Ovary (tissue), 9 donors: ENCODE measurements around the gene LRP1B. TPM values are rescaled to one million over a fixed set of nuclear protein-coding genes. Genes with fewer than 3 reads are reported as not detected.

Experiments
- DNase-seq, 5 donors: peaks; one replicate each; pipeline ENCODE4 v3.0.0-alpha.2; 2019 to 2020
- H3K27ac ChIP-seq, 2 donors: fragments of 200-600 bp; one replicate each; pipeline versions ENCODE4 v1.5.1 to v1.8.0; 2019 to 2022
- H3K27me3 ChIP-seq: fragments of 200-600 bp; one replicate; pipeline ENCODE4 v1.8.0; 2022
- H3K36me3 ChIP-seq: fragments of 200-600 bp; sonication (generic); one replicate; pipeline ENCODE4 v1.5.1; 2019
- H3K4me1 ChIP-seq: one replicate; pipeline ENCODE4 v1.8.1; 2013; ENCODE audit warnings: mild to moderate bottlenecking, moderate library complexity; ENCODE audit not compliant: insufficient read depth
- H3K4me3 ChIP-seq: fragments of 200-600 bp; sonication (generic); one replicate; pipeline ENCODE4 v1.5.1; 2017
- H3K9me3 ChIP-seq, 2 donors: fragments of 200-600 bp in 1 of 2; sonication (generic) in 1 of 2; one replicate each; pipeline versions ENCODE4 v1.5.1 to v1.8.1; 2013 to 2019; ENCODE audit warnings: mild to moderate bottlenecking in 1 of 2, moderate library complexity in 1 of 2
- EP300 ChIP-seq: sonication (generic); formaldehyde crosslinking; IDR thresholded peaks from one replicate; pipeline ENCODE4 v1.6.1; 2017; ENCODE audit warnings: antibody characterized with exemption
- POLR2A ChIP-seq: fragments of 450-650 bp; IDR thresholded peaks from one replicate; pipeline ENCODE4 v1.6.1; 2017; ENCODE audit warnings: antibody characterized with exemption, mild to moderate bottlenecking, moderate library complexity
- WGBS, 3 donors: extraction: QIAGEN DNeasy Blood & Tissue Kit in 1 of 3; methylation state at CpG; one replicate each; pipeline versions ENCODE4 v1.1.5 to v1.1.7; 2013 to 2017; 5-methylcytosine and 5-hydroxymethylcytosine counted together
- intact Hi-C, 4 donors: fragments of 100-400 bp; cut with DNase I; formaldehyde crosslinking; loops; one replicate each; pipeline versions ENCODE4 v1.11.0 to v1.15.1; 2022 to 2023
- polyA plus RNA-seq, 2 donors: library from polyadenylated mRNA; stranded (reverse); fragments of 200-250 nt in 1 of 2; fragments of 350-450 nt in 1 of 2; fragmentation: Illumina TruSeq in 1 of 2; extraction: RNeasy Lipid Tissue Mini Kit (QIAGEN cat#74804) in 1 of 2; gene quantifications; one replicate each; pipeline ENCODE4 v1.2.3, GENCODE V29; 2013 to 2014
- total RNA-seq, 7 donors: library from RNA; depleted of rRNA in 2 of 7; stranded (reverse); fragments of >200 nt in 2 of 7; fragmentation: NEBNext Ultra II Directional in 3 of 7; extraction: Animal tissue kit (Norgen Biotek cat#: 25700) in 3 of 7; gene quantifications; one replicate each; pipeline versions ENCODE4 v1.1.0 to v1.2.4, GENCODE V29; 2016 to 2023
- TF ChIP-seq, protein P1 (sequence below), 3 donors: fragments of 450-650 bp in 2 of 3; fragments of 200-600 bp in 1 of 3; IDR thresholded peaks; one replicate each; pipeline versions ENCODE4 v1.5.1 to v1.8.0; 2016 to 2022; ENCODE audit warnings: antibody characterized with exemption in 3 of 3, mild to moderate bottlenecking in 1 of 3
- donor health status: DM: no; HTN: no; CAD: no; lungs with moderate emphysema.
- donor health status: DM: no; HTN: no; CAD: no.
- donor health status: Bipolar disorder and iron deficiency.
- donor health status: DM: yes; HTN: yes; CAD: no.
- donor health status: DM: no; HTN: no; CAD: no.
- donor health status: DM: yes; HTN: yes; CAD: no.

Gene LRP1B
- total and polyA plus RNA-seq, 9 donors, result 0.08 to 2.6 (median 0.37) TPM

DNA sequence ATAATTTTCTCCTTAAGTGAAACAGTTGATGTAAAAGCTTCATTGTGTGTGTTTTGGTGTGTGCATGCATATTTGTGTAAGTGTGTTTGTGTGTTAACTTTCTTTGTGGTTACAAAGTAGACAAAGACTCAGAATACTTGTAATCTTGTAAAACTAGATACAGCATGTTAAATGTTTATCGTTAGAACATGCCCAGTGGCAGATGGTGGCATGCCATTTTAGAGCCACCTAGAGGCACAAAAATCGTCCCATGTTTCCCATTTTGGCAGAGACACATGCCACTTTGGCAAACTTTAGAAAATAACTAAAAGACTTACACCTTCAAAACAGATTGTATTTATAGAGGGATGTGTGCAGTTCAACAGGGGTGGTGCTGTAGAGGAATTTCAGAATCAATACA lies 224.1 kb downstream of the LRP1B start:
- Histone ChIP-seq H3K9me3 (no peaks in the 10 kb centered on the region), H3K27me3 (no peaks in the 10 kb centered on the region), H3K36me3 (no peaks in the 10 kb centered on the region), H3K4me1 (no peaks in the 10 kb centered on the region), H3K4me3 (no peak overlapping the region), H3K27ac (no peak overlapping the region)
- DNase-seq, result no peak
- TF ChIP-seq, protein P1, sequence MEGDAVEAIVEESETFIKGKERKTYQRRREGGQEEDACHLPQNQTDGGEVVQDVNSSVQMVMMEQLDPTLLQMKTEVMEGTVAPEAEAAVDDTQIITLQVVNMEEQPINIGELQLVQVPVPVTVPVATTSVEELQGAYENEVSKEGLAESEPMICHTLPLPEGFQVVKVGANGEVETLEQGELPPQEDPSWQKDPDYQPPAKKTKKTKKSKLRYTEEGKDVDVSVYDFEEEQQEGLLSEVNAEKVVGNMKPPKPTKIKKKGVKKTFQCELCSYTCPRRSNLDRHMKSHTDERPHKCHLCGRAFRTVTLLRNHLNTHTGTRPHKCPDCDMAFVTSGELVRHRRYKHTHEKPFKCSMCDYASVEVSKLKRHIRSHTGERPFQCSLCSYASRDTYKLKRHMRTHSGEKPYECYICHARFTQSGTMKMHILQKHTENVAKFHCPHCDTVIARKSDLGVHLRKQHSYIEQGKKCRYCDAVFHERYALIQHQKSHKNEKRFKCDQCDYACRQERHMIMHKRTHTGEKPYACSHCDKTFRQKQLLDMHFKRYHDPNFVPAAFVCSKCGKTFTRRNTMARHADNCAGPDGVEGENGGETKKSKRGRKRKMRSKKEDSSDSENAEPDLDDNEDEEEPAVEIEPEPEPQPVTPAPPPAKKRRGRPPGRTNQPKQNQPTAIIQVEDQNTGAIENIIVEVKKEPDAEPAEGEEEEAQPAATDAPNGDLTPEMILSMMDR (IDR thresholded peaks at IDR 0.05), result no peak
- TF ChIP-seq EP300, result no peak
- TF ChIP-seq POLR2A, result no peak
- intact Hi-C loops, result no loop called here
- WGBS, 3 donors, result 66 to 77% (median 75%) methylated on average over 2 of the region's 2 CpGs

DNA sequence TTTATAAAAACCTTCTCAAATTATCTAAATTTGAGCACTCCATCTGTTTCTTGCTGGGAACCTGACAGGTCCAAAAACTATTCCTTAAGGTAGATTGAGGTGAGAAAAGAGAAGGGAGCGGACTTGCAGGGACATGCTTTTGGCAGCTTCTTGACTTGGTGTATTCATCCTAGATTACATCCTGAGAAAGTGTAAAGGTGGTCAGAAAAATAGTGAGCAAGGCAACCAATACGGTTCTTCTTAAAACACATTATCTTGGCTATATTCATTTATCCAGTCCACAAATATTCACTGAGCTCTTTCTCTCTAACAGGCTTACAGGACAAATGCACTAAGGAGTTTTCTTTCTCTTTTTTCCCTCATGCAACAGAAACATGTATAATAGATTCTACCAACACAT lies 230.0 kb downstream of the LRP1B start:
- Histone ChIP-seq H3K27ac (no peak overlapping the region), H3K4me3 (no peak overlapping the region), H3K27me3 (no peaks in the 10 kb centered on the region), H3K36me3 (no peaks in the 10 kb centered on the region), H3K4me1 (no peaks in the 10 kb centered on the region), H3K9me3 (no peaks in the 10 kb centered on the region)
- 85 to 88% (median 88%) methylated on average over 2 of the region's 2 CpGs for WGBS, 3 donors
- TF ChIP-seq POLR2A, result no peak
- TF ChIP-seq, protein P1 (IDR thresholded peaks at IDR 0.05), result no peak
- TF ChIP-seq EP300, result no peak
- no peak for DNase-seq
- intact Hi-C loops, result no loop called here

DNA sequence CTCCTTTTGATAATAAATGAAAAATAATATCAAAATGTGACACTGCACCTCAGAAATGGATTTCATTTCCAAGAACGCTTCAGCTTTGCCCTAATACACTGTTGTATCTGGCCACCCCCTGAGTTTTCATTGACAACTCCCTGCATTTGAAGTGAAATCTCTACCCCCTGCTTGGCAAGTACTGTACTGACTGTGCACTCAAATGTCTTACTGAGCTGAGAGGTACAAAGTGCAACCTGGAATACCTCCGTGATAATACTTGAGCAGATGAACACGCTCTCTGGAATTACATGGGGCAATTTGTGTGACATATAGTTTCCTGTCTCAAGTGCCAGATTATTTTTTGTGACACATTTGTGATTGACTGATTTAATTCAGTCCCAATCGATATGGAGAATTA lies 231.1 kb downstream of the LRP1B start:
- DNase-seq, result no peak
- Histone ChIP-seq H3K36me3 (no peaks in the 10 kb centered on the region), H3K27me3 (no peaks in the 10 kb centered on the region), H3K4me1 (no peaks in the 10 kb centered on the region), H3K4me3 (no peak overlapping the region), H3K27ac (no peak overlapping the region), H3K9me3 (no peaks in the 10 kb centered on the region)
- WGBS, 3 donors, result 75 to 82% (median 76%) methylated on average over 4 of the region's 4 CpGs
- intact Hi-C loops, result no loop called here
- TF ChIP-seq POLR2A (no peak), EP300 (no peak)
- TF ChIP-seq, protein P1 (IDR thresholded peaks at IDR 0.05), result no peak

DNA sequence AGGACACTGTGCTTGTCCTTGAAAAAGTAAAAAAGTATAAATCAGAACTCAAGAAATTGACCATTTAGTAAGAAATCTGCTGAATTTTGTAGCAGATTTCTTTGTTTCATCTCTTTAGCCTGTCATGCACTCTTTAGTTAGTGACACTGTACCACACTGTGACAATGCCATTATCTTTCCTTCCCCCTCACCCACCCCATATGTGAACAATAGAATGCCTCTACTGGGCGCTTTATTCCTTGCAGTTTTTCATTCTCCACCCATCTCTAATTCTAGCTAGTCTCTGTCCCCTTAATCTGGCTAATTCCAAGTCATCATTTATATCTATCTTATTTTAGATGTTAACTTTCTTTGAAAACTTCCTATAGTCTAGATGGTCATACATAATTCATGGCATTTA lies 241.0 kb downstream of the LRP1B start:
- Histone ChIP-seq H3K36me3 (no peaks in the 10 kb centered on the region), H3K9me3 (no peaks in the 10 kb centered on the region), H3K27ac (no peak overlapping the region), H3K4me3 (no peak overlapping the region), H3K4me1 (no peaks in the 10 kb centered on the region), H3K27me3 (no peaks in the 10 kb centered on the region)
- WGBS, 3 donors, result 88 to 93% (median 89%) methylated on average over 1 of the region's 1 CpG
- TF ChIP-seq EP300 (no peak), POLR2A (no peak)
- TF ChIP-seq, protein P1 (IDR thresholded peaks at IDR 0.05), result no peak
- intact Hi-C loops, result loop anchor here in 1 of 4 donors (1.0 kb wide), 1 partner anchor 19 kb away; no protein-coding TSS in a partner anchor
- DNase-seq, result no peak
